Vagina (tissue), 2 donors: Measurements from ENCODE around the gene LHX4.

Experiments used
- POLR2A ChIP-seq, 2 donors: fragments of 450-650 bp; IDR thresholded peaks; one replicate each; pipeline ENCODE4 v1.6.1; 2017; ENCODE audit warnings: antibody characterized with exemption in 2 of 2, mild to moderate bottlenecking in 2 of 2, moderate library complexity in 2 of 2
- POLR2AphosphoS5 ChIP-seq, 2 donors: sonication (generic); formaldehyde crosslinking; IDR thresholded peaks; one replicate each; pipeline ENCODE4 v1.9.0; 2017; ENCODE audit warnings: antibody characterized with exemption in 2 of 2, mild to moderate bottlenecking in 2 of 2, low read depth in 1 of 2; ENCODE audit not compliant: insufficient read depth in 1 of 2
- TF ChIP-seq, protein P1 (sequence below), 3 experiments: fragments of 450-650 bp in 2 of 3; fragments of 200-600 bp in 1 of 3; sonication (generic) in 1 of 3; IDR thresholded peaks; one replicate each; pipeline ENCODE4 v1.5.1; 2017 to 2019; ENCODE audit warnings: antibody characterized with exemption in 3 of 3, mild to moderate bottlenecking in 2 of 3, moderate library complexity in 2 of 3

DNA sequence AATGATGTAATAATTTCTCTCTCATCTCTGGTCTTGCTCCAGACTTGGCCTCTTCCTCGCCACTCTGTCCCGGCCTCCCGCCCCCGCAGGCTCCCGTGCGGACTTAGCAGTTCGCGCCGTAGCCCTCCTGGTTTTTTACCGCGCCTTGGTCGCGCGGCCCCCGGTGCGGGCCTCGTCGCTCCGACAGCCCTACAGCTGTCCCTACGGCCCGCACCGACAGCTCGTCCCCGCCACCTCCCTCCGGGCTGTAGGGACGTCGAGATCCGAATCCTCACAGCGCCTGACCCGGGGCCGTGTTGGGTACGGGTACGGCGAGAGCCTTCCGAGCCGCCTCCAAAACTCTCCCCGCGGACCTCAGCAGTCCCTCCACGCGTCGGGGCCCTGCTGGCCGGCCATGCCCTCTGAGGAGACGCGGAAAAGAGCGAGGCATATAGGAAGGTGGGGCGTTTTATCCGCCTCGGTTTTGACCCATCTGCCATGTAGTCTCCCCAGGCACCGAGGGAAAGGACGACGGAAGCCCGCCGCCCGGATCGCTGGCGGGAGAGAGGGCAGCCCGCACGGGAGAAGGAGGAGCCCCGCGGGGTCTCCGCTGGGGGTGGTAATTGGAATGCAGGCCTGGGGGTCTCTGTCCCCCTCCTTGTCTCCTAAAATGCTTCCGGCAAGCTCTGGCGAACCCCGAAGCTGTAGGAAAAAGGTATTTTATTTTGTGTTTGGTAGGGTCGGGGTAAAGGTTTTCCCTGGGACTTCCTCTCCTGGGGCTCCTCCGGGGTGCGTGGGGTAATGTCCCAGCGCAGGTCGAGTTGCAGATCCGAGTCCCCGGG, 3.3 kb downstream of the LHX4 start:
- TF ChIP-seq, protein P1, sequence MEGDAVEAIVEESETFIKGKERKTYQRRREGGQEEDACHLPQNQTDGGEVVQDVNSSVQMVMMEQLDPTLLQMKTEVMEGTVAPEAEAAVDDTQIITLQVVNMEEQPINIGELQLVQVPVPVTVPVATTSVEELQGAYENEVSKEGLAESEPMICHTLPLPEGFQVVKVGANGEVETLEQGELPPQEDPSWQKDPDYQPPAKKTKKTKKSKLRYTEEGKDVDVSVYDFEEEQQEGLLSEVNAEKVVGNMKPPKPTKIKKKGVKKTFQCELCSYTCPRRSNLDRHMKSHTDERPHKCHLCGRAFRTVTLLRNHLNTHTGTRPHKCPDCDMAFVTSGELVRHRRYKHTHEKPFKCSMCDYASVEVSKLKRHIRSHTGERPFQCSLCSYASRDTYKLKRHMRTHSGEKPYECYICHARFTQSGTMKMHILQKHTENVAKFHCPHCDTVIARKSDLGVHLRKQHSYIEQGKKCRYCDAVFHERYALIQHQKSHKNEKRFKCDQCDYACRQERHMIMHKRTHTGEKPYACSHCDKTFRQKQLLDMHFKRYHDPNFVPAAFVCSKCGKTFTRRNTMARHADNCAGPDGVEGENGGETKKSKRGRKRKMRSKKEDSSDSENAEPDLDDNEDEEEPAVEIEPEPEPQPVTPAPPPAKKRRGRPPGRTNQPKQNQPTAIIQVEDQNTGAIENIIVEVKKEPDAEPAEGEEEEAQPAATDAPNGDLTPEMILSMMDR (IDR thresholded peaks at IDR 0.05), result no peak
- TF ChIP-seq POLR2A (IDR thresholded peaks at IDR 0.05) (no peak), POLR2AphosphoS5 (IDR thresholded peaks at IDR 0.05; ENCODE audit: insufficient read depth in 1 of 2, low read depth in 1 of 2) (no peak)
